PFSK-1 (cell line): ENCODE measurements around the gene FER1L5.

Experiments
- FOXP2 ChIP-seq: optimal IDR thresholded peaks from 2 replicates; pipeline ENCODE3; 2011; ENCODE audit warnings: borderline replicate concordance, control low read depth, inconsistent platforms; ENCODE audit not compliant: insufficient read depth; ENCODE audit errors: extremely low read length, extremely low read depth
- POLR2AphosphoS5 ChIP-seq: IDR thresholded peaks from 2 replicates; pipeline ENCODE4 v1.6.1; 2012; ENCODE audit warnings: low read depth, mild to moderate bottlenecking, control low read depth, low read length, moderate library complexity
- REST ChIP-seq, 2 experiments: IDR thresholded peaks; 2 replicates each; pipeline versions ENCODE4 v1.6.1 to v1.8.0; 2011 to 2012; ENCODE audit warnings: low read depth in 2 of 2, low read length in 2 of 2, control low read depth in 1 of 2, inconsistent platforms in 1 of 2, mild to moderate bottlenecking in 1 of 2, moderate library complexity in 1 of 2; ENCODE audit not compliant: insufficient read depth in 1 of 2
- SIN3A ChIP-seq: IDR thresholded peaks from 2 replicates; pipeline ENCODE4 v1.6.1; 2012; ENCODE audit warnings: mild to moderate bottlenecking, low read length, moderate library complexity, borderline replicate concordance; ENCODE audit not compliant: insufficient read depth
- TAF1 ChIP-seq: IDR thresholded peaks from 2 replicates; pipeline ENCODE4 v1.6.1; 2012; ENCODE audit warnings: low read length, control low read depth, borderline replicate concordance; ENCODE audit not compliant: insufficient read depth

Gene FER1L5

DNA sequence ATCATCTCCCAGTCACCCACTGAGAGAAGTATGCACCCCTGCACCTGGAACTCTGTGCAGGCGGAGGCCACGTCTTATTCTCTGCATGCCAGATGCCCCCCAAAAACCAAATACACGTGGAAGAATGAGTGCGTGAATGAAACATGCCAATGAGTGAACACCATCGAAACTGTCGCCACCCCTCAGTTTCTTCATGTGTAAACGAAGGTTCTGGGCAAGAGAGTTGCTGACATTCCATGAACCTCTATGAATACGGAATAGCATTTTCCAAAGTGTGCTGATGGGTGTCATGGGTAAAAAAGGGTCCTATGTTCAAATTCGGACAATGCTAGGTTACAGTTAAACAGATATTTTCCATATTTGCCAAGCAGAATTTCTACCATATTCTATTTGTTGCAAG lies 19.8 kb downstream of the FER1L5 start:
- TF ChIP-seq FOXP2 (no peak), SIN3A (no peak), TAF1 (no peak), POLR2AphosphoS5 (no peak), REST (IDR thresholded peaks at IDR 0.05; ENCODE audit: insufficient read depth in 1 of 2, low read depth in 2 of 2, low read length in 2 of 2) (no peak)

GRCh38 chr2:96663177-96663576 lies 20.6 kb downstream of the FER1L5 start:
- TF ChIP-seq POLR2AphosphoS5 (no peak), FOXP2 (no peak), TAF1 (no peak), SIN3A (no peak), REST (IDR thresholded peaks at IDR 0.05; ENCODE audit: insufficient read depth in 1 of 2, low read depth in 2 of 2, low read length in 2 of 2) (no peak)

DNA sequence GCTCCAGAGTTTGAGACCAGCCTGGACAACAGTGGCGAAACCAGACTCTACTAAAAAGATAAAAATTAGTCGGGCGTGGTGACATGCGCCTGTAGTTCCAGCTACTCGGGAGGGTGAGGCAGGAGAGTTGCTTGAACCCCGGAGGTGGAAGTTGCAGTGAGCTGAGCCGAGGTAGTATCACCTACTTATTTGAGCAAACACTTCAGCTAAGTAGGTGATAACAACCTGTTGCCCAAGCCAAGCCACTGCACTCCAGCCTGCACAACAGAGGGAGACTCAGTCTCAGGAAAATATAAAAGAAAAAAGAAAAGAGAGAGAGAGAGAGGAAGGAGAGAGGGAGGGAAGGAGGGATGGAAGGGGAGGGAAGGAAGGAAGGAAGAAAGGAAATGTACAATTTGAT lies 21.3 kb downstream of the FER1L5 start:
- no peak for TF ChIP-seq POLR2AphosphoS5
- no peak for TF ChIP-seq REST (IDR thresholded peaks at IDR 0.05; ENCODE audit: insufficient read depth in 1 of 2, low read depth in 2 of 2, low read length in 2 of 2)
- TF ChIP-seq FOXP2 = no peak
- no peak for TF ChIP-seq SIN3A
- TF ChIP-seq TAF1 = no peak

- TF ChIP-seq SIN3A (no peak), FOXP2 (no peak), TAF1 (no peak), REST (IDR thresholded peaks at IDR 0.05; ENCODE audit: insufficient read depth in 1 of 2, low read depth in 2 of 2, low read length in 2 of 2) (no peak), POLR2AphosphoS5 (no peak)
Measured at GRCh38 chr2:96664366-96664925, 21.9 kb downstream of the FER1L5 start.
